ENCODE measurements around the gene MPPE1.
"Not testable (repeated sequence)": the region's sequence is repeated elsewhere in the genome, so short reads cannot be mapped to it uniquely, and the experiment has no call there.

The MPPE1 gene

GRCh38 chr18:11857177-11857887 is 50.8 kb downstream of the MPPE1 start:
- no peak for DNase-seq (ENCODE audit: low spot score)

- not testable (repeated sequence) for DNase-seq (ENCODE audit: low spot score)
These were observed 53.6 kb downstream of the MPPE1 start for GRCh38 chr18:11854554-11854953.

GRCh38 chr18:11851806-11852337 is 56.2 kb downstream of the MPPE1 start:
- peak; percentile 42 for DNase-seq (ENCODE audit: low spot score)

- peak; percentile 95 for DNase-seq (ENCODE audit: low spot score)
These were observed 56.8 kb downstream of the MPPE1 start, which contains the start of gene CHMP1B for GRCh38 chr18:11851146-11851805. TSS of gene CHMP1B (plus strand) at chr18:11851413. CDS start at chr18:11851512, 99 bp downstream.

DNA sequence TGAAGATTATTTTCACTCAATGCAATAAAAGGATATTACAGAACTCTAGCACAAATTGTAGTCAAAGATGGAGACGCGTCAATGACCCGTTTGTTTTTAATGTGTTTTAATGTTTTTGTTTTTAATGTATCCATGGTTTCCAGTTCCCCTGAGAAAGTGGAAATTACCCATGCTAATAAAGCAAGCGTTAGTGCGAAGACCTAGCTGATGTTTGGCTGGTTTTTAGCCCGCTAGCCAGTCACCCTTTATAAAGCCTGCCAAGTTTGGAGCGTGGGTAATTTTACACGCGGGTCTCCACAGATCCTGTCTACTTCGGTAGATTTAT is 57.3 kb downstream of the MPPE1 start:
- peak; percentile 56 for DNase-seq (ENCODE audit: low spot score)

- peak; percentile 40 for DNase-seq (ENCODE audit: low spot score)
These were observed 58.1 kb downstream of the MPPE1 start for GRCh38 chr18:11849841-11850634.

DNA sequence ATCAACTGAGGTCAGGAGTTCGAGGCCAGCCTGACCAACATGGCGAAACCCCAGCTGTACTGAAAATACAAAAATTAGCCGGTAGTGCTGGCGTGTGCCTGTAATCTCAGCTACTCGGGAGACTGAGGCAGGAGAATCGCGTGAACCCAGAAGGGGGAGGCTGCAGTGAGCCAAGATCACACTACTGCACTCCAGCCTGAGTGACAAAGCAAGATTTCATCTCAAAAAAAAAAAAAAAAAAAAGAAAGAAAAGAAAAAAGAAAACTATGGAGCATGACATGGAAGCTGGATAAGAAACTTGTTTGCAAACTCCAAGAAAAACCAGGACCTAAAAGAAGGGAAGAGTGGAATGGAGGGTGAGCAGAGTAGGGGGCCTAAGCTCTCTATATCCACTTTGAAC is 58.8 kb downstream of the MPPE1 start:
- no peak for DNase-seq (ENCODE audit: low spot score)

GRCh38 chr18:11847811-11848210 is 60.3 kb downstream of the MPPE1 start:
- DNase-seq (ENCODE audit: low spot score): no peak

DNA sequence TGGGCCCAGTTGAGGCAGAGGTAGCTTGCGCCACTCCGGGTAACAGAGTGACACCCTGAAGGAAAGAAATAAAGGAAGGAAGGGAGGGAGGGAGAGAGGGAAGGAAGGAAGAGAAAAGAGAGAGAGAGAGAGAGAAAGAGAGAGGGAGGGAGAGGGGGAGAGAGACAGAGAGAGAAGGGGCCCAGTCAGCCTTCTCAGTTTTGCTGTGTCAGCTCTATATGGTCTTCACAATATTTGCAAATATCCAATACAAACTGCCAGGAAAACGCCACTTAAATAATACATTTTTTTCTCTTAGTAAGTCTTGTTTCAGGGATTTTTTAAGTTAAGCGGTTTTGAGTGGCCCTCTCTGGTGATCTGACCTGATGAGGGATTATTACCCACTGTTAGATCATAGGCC is 62.5 kb downstream of the MPPE1 start:
- DNase-seq (ENCODE audit: low spot score): no peak

DNA sequence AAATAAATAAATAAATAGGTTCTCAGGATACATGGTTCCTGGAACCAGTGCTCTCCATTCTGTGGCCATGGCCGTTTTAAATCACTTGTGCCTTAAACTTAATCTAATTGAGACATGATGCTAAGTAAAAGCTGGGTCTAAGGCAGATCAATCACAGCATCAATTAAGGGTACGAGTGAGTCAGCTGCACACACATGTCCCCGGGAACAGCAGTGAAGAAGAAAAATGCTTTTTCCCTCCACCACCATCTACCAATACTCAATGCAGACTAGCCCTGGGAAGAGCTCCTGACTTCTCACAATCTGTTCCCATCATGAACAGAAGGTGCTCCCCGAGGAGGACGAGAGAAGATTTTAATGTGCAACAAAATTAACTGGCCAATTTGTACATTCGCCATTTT is 63.7 kb downstream of the MPPE1 start:
- no peak for DNase-seq (ENCODE audit: low spot score)

DNA sequence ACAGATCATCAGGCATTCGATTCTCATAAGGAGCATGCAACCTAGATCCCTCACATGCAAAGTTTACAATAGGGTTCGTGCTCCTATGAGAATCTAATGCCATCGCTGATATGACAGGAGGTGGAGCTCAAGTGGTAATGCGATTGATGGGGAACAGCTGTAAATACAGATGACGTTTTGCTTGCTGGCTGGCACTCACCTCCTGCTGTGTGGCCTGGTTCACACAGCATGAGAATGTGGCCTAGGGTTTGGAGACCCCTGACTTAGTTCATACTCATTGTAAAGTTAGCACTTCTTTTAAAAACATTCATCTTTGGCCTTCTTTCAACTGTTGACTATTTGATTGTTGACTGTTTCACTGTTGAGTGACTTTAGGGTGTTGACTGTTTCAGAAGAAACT is 65.6 kb downstream of the MPPE1 start:
- DNase-seq (ENCODE audit: low spot score): no peak

GRCh38 chr18:11840493-11840892 is 67.6 kb downstream of the MPPE1 start:
- no peak for DNase-seq (ENCODE audit: low spot score)

GRCh38 chr18:11839556-11839955 is 68.6 kb downstream of the MPPE1 start:
- DNase-seq (ENCODE audit: low spot score): no peak

DNA sequence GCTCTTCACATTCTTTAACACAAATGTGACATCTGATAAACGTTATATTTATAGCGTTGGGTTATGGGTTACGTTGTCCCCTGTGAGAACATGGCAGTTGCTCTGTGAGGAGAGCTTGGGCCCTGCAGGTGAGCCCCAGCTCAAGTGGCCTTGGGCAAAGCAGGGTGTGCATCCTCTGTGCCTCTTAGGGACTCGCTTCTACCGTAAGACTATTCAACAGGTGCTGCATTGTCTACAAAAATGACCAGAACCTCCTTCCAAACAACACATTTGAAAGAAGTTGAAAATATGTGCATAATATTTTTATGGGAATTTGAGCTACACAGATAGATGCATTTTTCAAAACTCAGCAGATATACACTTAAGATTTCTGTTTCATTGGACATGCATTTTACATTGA is 73.3 kb downstream of the MPPE1 start:
- DNase-seq (ENCODE audit: low spot score): no peak
